HG03159 (cell line): ENCODE results near the gene UPF3B.
A peak's percentile ranks its signal among the peaks of the same experiment; 100 is the strongest.
"Not testable (repeated sequence)": the region's sequence is repeated elsewhere in the genome, so short reads cannot be mapped to it uniquely, and the experiment has no call there.

ENCODE experiments used
- ATAC-seq: cut with Tn5 transposase; IDR thresholded peaks from one replicate; pipeline ENCODE4 v1.9.1; 2021; ENCODE audit warnings: mild to moderate bottlenecking, moderate library complexity; ENCODE audit not compliant: unreplicated experiment

The UPF3B gene

GRCh38 chrX:119826399-119826959 is 26.3 kb downstream of the UPF3B start:
- ATAC-seq: no peak

- not testable (repeated sequence) for ATAC-seq
Measured at GRCh38 chrX:119824221-119824620, 28.5 kb downstream of the UPF3B start.

GRCh38 chrX:119821703-119822102 is 31.1 kb downstream of the UPF3B start:
- ATAC-seq: peak; percentile 91

GRCh38 chrX:119817130-119817690 is 35.6 kb downstream of the UPF3B start:
- no peak for ATAC-seq

GRCh38 chrX:119816300-119816699 is 36.5 kb downstream of the UPF3B start:
- no peak for ATAC-seq

DNA sequence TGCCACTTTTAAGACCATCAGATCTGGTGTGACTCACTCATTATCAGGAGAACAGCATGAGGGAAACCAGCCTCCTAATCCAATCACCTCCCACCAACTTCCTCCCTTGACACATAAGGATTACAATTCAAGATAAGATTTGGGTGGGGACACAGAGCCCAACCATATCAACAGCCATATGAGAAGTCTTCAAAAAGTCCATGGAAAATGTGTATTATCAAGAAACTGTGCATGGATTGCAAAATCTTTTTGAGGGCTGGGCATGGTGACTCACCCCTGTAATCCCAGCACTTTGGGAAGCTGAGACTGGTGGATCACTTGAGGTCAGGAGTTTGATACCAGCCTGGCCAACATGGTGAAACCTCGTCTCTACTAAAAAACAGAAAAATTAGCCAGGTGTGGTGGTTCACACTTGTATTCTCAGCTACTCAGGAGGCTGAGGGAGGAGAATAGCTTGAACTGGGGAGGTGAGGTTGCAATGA is 43.5 kb downstream of the UPF3B start:
- no peak for ATAC-seq

GRCh38 chrX:119808461-119808860 is 44.3 kb downstream of the UPF3B start:
- not testable (repeated sequence) for ATAC-seq

- ATAC-seq: no peak
Measured at GRCh38 chrX:119802546-119802945, 50.2 kb downstream of the UPF3B start.

DNA sequence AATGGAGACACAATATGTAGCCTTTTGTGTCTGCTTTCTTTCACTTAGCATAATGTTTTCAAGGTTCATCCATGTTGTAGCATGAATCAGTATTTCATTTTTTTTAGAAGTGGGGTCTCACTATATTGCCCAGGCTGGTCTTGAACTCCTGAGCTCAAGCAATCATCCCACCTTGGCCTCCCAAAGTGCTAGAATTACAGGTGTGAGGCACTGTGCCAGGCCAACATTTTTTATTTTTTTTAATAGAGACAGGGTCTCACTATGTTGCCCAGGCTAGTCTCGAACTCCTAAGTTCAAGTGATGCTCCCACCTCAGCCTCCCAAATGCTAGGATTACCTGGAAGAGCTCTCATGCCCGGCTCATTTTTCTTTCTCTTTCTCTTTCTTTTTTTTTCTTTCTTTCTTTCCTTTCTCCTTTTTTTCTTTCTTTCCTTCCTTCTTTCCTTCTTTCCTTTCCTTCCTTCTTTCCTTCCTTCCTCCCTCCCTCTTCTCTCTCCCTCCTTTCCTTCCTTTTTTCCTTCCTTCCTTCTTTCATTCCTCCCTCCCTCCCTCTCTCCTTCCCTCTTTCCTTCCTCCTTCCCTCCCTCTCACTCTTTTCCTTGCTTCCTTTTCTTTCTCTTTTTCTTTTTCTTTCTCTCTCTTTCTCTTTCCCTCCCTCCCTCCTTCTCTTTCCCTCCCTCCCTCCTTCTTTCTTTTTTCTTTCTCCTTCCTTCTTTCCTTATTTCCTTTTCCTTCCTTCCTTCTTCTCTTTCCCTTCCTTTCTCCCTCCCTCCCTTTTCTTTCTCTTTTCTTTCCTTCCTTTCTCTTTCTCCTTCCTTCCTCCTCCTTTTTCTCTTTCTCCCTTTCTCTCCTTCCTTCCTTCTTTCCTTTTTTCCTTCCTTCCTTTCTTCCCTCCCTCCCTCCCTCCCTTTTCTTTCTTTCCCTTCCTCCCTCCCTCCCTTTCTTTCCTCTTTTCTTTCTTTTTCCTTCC is 51.2 kb downstream of the UPF3B start:
- ATAC-seq: no peak

- ATAC-seq: peak; percentile 88
Measured at GRCh38 chrX:119791437-119792231, 61.1 kb downstream of the UPF3B start, which contains the start of gene RPL39. Gene RPL39 (minus strand): TSS chrX:119791630. CDS start chrX:119791576, 54 bp downstream.

DNA sequence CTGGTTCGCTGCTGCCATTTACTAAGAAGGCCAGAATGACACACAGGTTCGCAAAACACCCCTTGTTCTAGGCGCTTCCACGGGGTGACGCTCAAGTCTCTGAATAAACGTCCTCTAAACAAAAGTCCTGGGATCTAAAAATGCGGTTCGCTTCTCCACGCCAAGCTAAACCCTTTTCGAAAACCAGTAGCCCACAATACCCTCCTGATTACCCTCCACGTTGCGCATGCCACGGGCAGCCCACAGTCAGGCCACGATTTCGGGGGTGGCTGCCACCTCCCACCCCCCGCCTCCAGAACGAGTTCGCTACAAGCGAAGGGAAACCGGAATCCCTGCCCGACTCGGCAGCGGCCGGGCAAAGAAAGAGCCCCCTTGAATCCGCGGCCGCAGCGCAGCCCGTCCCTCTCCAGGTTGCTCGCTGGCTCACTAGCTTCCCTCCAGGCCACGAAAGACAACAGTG is 61.8 kb downstream of the UPF3B start:
- peak; percentile 24 for ATAC-seq

- ATAC-seq: peak; percentile 67
Measured at GRCh38 chrX:119784747-119785446, 67.9 kb downstream of the UPF3B start.
